ENCODE measurements around the gene ATXN1L.
"Not testable (repeated sequence)": the region's sequence is repeated elsewhere in the genome, so short reads cannot be mapped to it uniquely, and the experiment has no call there.

The ATXN1L gene, protein sequence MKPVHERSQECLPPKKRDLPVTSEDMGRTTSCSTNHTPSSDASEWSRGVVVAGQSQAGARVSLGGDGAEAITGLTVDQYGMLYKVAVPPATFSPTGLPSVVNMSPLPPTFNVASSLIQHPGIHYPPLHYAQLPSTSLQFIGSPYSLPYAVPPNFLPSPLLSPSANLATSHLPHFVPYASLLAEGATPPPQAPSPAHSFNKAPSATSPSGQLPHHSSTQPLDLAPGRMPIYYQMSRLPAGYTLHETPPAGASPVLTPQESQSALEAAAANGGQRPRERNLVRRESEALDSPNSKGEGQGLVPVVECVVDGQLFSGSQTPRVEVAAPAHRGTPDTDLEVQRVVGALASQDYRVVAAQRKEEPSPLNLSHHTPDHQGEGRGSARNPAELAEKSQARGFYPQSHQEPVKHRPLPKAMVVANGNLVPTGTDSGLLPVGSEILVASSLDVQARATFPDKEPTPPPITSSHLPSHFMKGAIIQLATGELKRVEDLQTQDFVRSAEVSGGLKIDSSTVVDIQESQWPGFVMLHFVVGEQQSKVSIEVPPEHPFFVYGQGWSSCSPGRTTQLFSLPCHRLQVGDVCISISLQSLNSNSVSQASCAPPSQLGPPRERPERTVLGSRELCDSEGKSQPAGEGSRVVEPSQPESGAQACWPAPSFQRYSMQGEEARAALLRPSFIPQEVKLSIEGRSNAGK

DNA sequence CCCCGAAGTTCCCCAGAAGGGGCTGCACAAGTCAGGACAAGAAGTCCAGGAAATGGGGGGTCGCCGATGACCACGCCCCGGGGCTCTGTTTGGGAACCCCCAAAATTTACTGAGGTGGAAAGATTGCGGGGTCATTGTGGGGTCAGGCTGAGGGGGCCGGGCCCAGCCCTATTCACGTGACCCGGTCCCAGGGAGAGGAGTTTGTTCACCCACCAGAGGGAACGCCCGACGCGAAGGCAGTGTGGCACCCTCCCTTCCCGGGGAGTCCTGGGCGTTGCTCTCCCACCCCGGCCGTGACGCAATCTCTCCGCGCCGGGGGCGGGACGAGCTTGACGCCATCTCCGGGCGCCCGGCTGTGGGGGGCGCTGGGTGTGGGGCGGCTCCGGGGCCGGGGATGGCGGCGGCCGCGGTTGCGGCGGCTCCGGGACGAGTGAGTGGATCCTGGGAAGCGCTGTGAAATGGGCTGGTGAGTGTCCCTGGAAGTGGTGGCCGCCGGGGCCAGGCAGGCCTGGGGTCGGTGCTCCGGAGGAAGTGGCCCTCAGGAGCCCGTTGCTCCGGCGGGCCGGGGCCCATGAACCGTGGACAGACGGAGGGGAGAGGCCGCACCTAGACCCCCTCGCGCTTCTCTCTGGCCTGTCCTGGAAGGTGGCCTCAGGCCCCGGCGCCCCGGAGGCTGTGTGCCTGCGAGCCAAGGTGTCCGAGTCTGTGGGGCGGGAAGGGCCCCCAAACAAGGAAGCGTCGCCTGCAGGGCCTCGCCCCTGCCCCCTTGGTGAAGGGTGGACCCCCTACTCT is at the start of gene ATXN1L:
Gene ATXN1L, plus strand, starts transcription at position 338 of the 792 bp plus-strand sequence. CDS start 3,765 bp downstream, outside the sequence.
- peak; percentile 96 for DNase-seq

DNA sequence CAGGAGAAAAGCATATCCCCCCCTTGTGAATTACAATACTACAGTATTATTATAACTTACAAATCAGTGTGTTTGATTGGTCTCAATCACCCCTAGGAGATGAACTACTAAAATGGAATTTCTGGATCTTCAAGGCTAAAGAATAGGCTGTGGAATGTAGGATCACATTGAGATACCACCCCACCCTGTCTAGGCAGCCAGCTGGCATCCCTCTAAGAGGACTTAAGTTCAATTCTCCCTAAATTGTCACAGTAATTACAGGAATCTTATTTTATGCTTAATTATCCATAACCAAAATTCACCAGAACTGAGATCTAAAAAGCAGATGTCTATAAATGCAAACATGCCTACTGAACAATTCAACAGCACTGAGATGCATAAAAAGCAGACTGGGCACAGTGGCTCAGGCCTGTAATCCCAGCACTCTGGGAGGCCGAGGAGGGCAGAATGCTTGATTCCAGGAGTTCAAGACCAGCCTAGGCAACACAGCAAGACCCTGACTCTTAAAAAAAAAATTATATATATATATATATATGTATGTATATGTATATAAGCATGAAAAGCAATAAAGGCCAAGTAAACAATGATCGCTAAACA is 49.2 kb upstream of the ATXN1L start:
- no peak for DNase-seq

DNA sequence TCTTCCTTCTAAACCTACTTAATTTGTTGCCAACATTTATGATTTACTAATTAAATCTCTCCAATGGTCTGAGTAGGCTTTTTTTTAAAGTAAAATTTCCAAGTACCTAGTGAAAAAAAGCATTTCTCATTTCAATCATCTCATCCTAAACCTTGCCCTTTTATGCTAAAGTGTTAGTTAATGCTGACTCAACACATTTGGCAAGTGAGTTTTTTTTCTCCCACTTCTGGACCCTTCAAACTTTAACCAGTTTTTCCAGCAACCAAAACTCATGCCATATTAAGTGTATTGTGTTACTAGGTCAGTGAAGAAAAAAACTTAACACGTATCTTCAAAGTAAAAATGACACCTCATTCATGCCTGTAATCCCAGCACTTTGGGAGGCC is 42.5 kb upstream of the ATXN1L start:
- DNase-seq, result no peak

DNA sequence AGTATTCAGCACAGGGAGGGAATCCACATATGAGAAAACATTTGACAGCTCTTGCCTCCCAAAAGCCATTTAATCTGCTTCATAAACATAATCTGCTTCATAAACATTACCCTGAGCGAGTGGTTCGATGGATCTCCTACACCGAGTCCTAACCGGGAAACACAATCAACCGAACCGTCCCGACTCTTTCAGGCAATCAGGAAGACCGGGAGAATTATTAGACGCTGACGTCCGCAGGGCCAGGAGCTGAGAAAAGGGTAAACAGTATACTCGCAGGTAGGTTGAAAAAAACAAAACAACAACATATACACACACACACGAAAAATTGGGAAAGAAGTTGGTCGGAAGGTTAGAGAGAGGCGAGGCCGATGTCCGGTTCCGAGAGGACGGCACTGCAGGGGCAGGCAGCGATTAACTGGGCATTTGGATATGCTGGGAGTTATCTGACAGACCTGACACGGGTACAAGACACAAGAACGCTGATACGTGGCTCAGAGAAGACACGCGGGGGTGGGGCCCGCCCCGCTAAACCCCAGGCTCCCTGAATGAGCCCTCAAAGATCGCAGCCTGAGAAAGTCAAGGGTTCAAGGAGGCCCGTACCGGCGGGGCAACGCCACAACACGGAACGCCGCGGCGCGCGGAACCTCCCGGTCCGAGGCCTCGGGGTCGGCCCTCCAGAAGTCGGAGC is 37.7 kb upstream of the ATXN1L start:
- DNase-seq, result peak; percentile 68

DNA sequence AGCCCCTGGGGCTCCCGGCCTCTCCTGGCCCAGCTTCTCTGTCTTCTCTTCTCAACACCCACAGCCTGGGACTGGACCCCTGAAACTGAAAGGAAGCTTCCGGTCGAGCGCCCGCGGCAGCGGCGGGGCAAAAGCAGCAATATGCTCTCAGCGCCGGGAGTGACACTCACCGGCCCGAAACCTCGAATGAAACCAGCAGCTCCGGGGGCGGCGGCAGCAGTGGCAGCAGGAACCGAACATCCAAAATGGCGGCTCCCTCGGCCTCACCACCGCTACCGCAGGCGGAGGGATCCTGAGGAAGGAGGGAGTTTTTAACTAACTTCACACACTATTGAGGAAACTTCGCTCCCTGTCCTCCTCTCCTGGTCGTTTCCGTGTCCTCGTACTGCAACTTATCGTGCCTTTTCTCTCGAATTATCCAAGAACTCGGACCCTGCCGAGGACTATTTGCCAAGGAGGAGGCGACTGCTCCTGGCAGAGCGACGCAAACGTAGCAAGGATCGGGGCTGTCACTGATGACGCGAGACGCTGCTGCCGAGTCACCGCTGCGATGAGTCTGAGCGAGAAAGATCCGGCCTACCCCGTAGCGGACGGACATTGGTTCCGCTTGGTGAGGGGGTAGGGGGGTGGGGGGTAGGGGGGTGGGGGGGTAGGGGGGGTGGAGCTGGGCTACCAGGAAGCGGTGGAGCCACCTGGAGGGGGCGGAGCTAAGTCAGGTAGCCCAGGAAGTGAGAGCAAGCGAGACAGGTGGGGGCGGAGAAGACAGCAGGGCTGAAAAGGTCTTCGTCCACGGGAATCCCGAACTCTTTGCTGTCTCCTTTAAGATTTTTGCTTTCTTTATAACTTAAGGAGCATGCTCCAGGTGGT is 37.0 kb upstream of the ATXN1L start, which contains the start of gene AP1G1:
Gene AP1G1, minus strand, starts transcription at position 242 of the 867 bp plus-strand sequence. CDS start 19,355 bp downstream, outside the sequence.
- DNase-seq, result peak; percentile 84

DNA sequence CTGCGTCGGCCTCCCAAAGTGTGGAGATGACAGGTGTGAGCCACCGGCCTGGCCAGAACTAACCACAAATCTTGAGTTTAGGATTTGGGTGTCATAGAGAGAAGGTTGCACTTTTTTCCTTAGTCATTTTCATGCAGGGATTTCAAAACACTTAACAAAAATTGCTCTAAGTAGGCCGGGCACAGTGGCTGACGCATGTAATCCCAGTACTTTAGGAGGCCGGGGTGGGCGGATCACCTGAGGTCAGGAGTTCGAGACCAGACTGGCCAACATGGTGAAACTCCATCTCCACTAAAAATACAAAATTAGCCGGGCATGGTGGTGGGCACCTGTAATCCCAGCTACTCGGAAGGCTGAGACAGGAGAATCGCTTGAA is 35.6 kb upstream of the ATXN1L start:
- not testable (repeated sequence) for DNase-seq

DNA sequence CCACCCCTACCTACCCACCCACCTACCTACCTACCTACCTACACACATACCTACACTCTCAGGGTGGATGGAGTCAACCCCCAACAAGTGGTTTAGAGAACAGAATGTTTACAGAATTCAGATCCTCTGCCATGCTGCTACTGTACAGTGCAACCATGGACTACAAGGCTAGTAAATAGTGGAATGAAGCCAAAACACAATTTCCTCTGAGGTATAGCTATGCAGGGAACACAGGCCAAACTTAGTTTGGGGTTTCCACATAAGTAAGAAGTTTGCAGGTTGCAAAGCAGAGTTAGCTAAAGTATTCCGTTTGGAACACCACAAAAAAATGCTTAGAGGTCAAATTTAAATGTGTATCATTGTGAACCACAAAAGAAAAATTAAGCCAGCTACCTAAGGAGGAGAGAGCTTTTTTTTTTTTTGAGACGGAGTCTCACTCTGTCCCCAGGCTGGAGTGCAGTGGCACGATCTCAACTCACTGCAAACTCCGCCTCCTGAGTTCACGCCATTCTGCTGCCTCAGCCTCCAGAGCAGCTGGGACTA is 34.4 kb upstream of the ATXN1L start:
- DNase-seq, result no peak

DNA sequence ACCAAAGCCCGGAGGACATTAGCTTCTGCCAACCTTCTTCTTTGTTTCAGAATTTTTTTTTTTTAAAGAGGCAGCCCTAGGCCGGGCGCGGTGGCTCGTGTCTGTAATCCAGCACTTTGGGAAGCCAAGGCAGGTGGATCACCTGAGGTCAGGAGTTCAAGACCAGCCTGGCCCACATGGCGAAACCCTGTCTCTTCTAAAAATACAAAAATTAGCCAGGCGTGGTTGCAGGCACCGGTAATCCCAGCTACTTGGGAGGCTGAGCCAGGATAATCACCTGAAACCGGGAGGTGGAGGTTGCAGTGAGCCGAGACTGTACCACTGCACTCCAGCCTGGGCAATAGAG is 28.6 kb upstream of the ATXN1L start:
- not testable (repeated sequence) for DNase-seq

DNA sequence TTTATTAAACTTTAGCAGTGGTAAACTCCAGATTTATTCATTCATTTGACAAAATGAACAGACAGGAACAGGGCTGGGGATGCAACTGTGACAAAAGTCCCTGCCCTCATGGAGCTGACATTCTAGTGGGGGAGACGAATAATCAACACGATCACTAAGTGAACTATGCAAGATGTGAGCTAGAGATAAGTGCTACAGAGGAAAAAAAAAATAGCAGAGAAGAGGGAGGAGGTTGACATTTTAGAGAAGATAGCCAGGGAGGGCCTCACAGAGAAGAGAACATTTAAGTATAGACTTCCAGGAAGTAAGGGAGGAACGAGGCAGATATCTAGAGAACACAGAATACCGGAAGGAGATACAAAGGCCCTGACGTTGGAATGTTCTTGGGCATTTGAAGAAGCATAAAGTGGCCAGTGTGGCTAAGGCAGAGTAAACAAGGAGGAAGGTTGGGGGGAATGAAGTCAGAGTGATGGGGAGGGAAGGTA is 19.2 kb upstream of the ATXN1L start:
- no peak for DNase-seq

DNA sequence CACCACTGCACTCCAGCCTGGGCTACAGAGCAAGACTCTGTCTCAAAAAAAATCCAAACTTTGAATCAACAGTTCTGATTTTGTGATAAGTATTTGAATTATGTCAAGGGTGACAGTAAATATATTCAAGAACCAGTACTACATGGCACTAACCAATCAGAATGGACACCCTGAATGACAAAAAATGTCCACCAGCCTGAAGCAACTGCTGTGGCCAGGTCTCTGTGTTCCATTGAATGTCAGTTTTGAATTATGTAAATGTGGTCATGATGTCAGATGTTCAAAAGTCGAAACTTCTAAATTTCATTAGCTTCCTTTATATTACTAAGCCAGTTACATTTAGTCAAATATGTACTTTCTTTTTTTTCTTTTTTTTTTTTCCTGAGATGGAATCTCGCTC is 15.4 kb upstream of the ATXN1L start:
- no peak for DNase-seq

DNA sequence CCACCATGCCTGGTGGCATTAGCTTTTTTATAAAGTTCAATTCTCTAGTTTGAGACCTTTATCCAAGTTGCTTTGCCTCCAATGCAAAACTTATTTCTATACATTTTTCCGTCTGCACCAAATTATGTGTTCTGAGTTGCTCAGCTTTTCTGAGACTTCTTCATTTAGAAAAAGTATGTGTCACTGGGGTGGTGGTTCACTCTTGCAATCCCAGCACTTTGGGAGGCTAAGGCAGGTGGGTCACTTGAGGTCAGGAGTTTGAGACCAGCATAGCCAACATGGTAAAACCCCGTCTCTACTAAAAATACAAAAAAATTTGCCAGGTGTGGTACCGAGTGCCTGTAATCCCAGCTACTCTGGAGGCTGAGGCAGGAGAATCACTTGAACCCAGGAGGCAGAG is 14.1 kb upstream of the ATXN1L start:
- not testable (repeated sequence) for DNase-seq

DNA sequence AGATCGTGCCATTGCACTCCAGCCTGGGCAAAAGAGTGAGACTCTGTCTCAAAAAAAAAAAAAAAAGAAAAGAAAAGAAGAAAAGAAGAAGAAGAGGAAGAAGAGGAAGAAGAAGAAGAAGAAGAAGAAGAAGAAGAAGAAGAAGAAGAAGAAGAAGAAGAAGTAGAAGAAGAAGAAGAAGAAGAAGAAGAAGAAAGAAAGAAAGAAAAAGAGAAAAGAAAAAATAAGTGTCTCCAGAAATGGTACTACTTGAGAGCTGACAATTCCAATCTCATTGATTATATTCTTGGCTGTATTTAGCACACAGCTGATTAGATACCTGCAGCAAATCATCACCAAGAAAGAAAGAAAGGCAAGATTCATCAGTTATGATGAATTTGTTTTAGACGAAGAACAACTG is 13.7 kb upstream of the ATXN1L start:
- DNase-seq, result not testable (repeated sequence)

DNA sequence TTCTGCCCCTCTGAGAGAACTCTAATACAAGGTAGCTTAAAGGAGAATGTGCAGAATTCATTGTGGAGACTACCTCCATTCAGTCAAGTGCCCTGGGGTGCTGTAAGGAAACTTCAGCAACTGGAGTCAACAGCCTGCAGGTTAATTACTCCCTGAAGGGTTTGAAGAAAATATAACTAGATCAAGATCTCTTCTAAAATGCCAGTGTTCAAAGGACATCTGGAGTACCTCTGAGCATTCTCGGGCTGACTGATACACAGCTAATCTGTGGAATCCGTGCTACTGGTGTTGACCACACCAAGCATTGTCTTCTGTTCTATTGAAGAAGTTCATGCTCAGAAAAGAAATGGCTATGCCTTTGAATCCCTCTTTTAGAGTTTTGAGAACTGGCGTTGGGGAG is 11.5 kb upstream of the ATXN1L start:
- no peak for DNase-seq

DNA sequence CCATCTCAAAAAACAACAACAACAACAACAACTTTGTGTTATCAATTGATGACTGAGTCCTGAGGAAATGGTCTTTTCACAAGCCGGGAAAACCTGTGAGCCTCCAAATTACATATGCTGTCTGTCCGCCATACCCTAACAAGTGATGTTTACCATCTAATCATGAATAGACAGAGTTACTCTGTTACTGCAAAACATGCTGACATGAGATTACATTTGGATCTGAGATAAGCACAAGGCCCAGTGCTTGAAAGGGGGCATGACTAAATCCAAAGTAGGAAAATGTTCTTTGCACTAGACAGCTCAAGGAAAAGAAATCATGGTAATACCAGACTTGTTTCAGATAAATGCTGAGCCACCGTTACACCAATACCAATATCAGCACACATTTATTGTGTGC is 8.6 kb upstream of the ATXN1L start:
- no peak for DNase-seq

DNA sequence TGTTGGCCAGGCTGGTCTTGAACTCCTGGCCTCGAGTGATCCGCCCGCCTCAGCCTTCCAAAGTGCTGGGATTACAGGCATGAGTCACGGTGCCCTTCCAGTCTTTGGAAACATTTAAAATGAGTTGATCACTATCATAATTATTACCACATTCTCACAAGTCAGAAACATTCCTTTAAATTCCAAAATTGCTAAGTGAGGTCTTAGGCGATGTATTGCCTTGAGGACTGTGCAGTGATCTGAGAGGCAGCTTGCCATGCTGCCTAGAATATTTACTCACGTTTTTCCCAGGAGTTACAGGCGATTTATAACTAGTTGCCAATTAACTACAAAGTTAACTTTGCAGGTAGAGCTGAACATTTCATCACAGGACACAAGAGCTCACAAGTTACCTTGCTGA is 5.7 kb upstream of the ATXN1L start:
- no peak for DNase-seq

DNA sequence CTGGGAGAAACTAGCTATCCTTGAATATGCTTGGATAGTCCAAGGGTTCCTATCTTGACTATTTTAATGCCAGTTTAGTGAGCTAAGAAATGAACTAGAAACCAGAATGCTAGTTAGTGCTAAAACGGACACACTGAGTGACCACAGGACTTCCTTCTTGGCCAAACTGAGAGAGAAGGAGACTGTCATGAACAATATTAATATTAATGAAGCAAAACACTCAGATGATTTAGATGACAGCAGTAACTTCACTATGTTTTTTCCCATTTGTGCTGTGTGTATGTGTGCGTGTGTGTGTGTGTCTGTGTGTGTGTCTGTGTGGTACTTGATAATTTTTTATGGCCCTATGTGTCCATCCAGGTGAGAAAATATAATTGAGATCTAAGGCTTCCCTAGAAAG is 2.2 kb upstream of the ATXN1L start:
- no peak for DNase-seq

DNA sequence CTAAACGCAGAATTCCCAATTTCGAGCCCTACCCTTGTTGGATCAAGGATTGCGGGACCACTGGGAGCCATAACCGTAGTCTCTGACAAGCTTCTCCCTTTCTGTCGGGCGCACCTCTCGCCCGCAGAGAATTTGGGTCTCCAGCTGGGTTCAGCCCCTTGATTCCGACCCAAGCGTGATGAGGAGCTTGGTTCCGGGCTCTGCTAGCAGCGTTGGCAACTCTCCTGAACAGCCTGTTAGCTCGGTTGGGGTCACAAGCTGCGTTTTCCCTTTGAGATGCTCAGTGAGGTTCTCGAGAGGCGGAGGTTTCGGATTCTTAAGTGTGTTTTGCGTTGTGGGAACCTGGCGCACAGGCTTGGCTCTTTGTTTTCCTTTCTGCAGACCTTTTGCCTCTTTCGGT is 655 bp downstream of the ATXN1L start:
- DNase-seq, result no peak

DNA sequence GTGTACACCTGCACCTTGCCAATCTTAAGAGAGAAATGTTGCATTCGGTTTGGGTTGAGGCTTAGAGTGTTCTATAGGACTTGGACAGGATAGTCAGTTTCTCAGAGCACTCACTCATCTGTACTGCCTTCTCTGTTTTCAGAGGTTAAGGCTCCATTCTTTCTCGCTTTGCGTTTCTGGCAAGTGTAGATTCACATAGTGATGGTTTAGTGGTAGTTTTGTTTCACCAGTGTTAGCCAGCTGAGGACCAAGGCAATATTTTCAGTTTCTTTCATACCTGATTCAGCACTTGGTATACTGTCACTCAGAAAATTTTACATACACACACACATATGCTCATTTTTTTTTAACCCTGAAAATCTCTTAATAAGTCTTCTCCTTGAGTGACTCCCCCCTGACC is 1.3 kb downstream of the ATXN1L start:
- no peak for DNase-seq

DNA sequence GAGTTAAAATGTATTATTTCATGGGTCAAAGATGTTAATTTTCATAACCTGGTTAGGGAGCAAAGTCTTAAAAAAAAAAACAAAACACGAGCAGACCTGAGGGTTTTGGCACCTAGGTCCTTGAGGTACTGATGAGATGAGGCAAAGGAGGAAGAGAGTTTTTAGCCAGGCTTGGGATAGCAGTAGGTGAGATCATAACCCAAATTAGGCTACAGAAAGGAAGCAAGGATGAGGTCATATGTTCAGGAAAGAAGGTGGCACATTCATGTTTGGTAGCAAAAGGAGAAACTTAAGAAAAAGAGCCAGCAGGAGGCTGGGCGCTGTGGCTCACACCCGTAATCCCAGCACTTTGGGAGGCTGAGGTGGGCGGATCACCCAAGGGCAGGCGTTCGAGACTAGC is 2.8 kb downstream of the ATXN1L start:
- no peak for DNase-seq

DNA sequence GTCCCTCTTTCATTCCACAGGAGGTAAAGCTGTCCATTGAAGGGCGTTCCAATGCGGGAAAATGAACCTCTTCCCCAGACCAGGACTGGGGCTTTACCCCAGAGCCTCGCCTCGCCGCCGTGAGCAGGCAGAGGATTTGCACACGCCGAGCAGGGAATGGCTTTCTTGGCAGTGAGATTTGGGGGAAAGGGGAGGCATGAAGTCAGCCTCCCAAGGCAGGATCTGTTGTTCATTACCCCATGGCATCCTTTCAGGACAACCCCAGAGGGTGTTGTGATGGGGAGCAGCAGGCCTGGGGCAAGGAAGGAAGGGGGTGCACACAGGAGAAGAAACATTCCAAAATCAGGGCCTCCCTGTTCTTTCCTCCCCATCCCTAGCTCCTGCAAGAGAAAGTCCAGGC is 6.0 kb downstream of the ATXN1L start:
- no peak for DNase-seq

DNA sequence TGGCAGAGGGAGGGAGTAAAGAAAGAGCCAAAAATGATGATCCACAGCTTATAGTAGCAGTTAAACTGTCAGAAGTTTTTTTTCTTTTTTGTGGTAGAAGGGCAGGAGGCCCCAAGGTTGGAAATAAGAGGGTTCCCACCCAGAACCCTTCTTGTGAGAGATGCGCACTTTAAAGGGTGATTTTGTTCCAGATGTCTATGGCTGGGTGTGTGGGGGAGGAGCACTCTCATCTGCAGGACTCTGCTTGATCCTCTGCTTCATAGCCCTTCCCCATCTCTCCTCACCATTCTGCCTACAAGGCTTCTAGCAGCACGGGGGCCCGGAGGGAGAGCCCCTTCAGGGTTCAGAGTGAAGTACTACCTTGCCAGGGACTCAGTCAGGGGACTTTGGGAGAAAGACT is 6.4 kb downstream of the ATXN1L start:
- DNase-seq, result no peak
